ENCODE results near the gene HES5.
"Not testable (repeated sequence)": the region's sequence is repeated elsewhere in the genome, so short reads cannot be mapped to it uniquely, and the experiment has no call there.

The HES5 gene

DNA sequence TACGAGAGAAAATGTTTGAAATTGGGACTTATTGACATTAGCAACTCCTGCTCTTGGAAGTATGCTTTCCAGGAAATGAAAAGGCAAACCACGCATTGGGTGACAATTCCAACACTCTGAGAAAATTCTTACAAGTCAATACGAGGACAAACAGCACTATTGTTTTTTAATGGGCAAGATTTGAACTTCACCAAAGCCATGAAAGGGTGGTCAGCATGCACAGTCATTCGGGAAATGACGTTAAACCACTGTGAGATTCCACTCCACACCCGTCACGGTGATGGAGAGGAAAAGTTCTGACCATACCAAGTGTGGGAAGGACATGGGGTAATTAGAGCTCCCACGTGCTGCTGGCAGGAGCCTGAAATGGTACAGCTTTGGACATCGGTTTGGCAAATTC lies 44.3 kb upstream of the HES5 start:
- H4K20me1 ChIP-seq (ENCODE audit: insufficient read depth) = no peaks in the 10 kb centered on the region
- no peaks in the 10 kb centered on the region for H3K79me2 ChIP-seq (ENCODE audit: insufficient read depth, low read depth)
- H2AFZ ChIP-seq (ENCODE audit: low read depth) = no peak overlapping the region
- H3K27ac ChIP-seq = no peak overlapping the region
- no peaks in the 10 kb centered on the region for H3K4me1 ChIP-seq (ENCODE audit: low read depth, poor library complexity, severe bottlenecking)
- H3K9ac ChIP-seq = no peak overlapping the region
- H3K4me3 ChIP-seq (IDR thresholded peaks at IDR 0.05; ENCODE audit: insufficient read depth, low read depth, low read length) = no peak overlapping the region
- TF ChIP-seq CTCF (conservative IDR thresholded peaks at IDR 0.05; ENCODE audit: low read depth, low read length) = no peak
- H3K4me2 ChIP-seq = no peak overlapping the region
- peaks cover 95% of the 10 kb centered on the region for H3K27me3 ChIP-seq (ENCODE audit: insufficient read depth, low read depth)
- H3K36me3 ChIP-seq (ENCODE audit: insufficient read depth) = no peaks in the 10 kb centered on the region

DNA sequence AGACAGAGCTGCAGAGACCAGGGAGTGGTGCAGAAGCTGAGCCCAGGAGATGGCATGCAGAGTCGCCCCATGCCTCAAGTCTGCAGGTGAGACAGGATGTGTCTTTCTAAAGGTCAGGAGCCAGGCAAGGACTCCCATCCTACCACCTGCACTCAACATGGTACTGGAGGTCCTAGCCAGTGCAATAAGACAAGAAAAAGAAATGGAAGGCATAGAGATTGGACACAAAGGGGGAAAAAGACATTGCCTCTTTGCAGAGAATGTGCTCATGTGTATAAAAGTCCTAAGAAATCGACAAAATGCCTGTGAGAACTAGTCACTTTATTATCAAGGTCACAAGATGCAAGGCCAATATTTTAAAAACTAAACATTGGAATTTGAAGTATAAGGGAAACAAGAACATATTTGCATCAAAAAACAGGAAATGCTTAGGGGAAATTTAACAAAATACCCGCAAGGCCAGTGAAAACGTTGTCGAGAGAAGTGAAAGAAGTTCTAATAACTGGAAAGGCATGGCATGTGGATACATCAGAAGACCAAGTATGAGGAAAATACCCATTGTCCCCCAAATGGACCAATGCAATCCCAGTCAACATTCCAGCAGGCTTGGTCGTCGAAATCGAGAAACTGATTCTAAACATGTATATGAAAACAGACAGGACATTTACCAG lies 43.3 kb upstream of the HES5 start:
- Histone ChIP-seq H4K20me1 (ENCODE audit: insufficient read depth) (no peaks in the 10 kb centered on the region), H3K4me3 (IDR thresholded peaks at IDR 0.05; ENCODE audit: insufficient read depth, low read depth, low read length) (no peak overlapping the region), H3K27me3 (ENCODE audit: insufficient read depth, low read depth) (peaks cover 90% of the 10 kb centered on the region), H3K4me2 (no peak overlapping the region), H3K4me1 (ENCODE audit: low read depth, poor library complexity, severe bottlenecking) (no peaks in the 10 kb centered on the region), H3K79me2 (ENCODE audit: insufficient read depth, low read depth) (no peaks in the 10 kb centered on the region), H3K9ac (no peak overlapping the region), H3K36me3 (ENCODE audit: insufficient read depth) (no peaks in the 10 kb centered on the region), H3K27ac (no peak overlapping the region), H2AFZ (ENCODE audit: low read depth) (no peak overlapping the region)
- no peak for TF ChIP-seq CTCF (conservative IDR thresholded peaks at IDR 0.05; ENCODE audit: low read depth, low read length)

DNA sequence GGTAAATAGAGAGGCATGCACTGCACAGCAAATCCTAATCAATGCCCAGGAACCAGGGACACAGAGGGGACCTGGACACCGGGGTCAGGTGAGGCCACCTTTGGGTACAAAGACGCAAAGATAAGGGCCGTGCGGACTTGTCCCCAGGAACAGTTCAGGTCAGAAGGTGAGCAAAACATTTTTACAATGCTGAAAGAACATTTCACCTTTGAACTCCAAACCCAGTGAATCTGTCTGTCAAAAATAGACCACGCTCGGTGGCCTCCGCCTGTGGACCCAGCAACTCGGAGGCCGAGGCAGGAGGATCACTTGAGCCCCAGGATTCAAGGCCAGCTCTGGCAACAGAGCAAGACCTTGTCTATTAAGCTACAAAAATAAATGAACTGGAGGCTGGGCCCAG lies 41.3 kb upstream of the HES5 start:
- Histone ChIP-seq H3K4me2 (no peak overlapping the region), H3K4me3 (IDR thresholded peaks at IDR 0.05; ENCODE audit: insufficient read depth, low read depth, low read length) (no peak overlapping the region), H3K27ac (no peak overlapping the region), H3K36me3 (ENCODE audit: insufficient read depth) (no peaks in the 10 kb centered on the region), H4K20me1 (ENCODE audit: insufficient read depth) (no peaks in the 10 kb centered on the region), H3K79me2 (ENCODE audit: insufficient read depth, low read depth) (no peaks in the 10 kb centered on the region), H3K27me3 (ENCODE audit: insufficient read depth, low read depth) (peaks cover 85% of the 10 kb centered on the region), H3K9ac (no peak overlapping the region), H2AFZ (ENCODE audit: low read depth) (no peak overlapping the region), H3K4me1 (ENCODE audit: low read depth, poor library complexity, severe bottlenecking) (no peaks in the 10 kb centered on the region)
- TF ChIP-seq CTCF (conservative IDR thresholded peaks at IDR 0.05; ENCODE audit: low read depth, low read length) = no peak

DNA sequence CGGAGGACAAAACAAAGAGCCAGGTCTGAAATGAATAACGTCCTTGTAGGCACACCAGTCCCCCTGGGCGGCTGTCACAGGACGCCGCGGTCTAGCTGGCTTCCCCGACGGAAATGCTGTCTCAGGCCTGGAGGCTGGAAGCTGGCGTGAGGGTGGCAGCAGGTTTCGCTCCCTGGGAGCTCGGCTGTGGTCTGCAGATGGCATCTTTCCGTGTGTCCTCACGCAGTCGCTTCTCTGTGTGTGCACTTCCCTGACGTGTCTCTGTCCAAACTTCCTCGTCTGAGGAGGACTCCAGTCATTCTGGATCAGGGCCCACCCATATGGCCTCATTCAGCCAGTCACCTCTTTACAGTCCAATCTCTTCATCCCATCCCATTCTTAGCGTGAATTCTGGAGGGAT lies 40.3 kb upstream of the HES5 start:
- H3K27ac ChIP-seq = no peak overlapping the region
- peaks cover 84% of the 10 kb centered on the region for H3K27me3 ChIP-seq (ENCODE audit: insufficient read depth, low read depth)
- no peak overlapping the region for H2AFZ ChIP-seq (ENCODE audit: low read depth)
- TF ChIP-seq CTCF (conservative IDR thresholded peaks at IDR 0.05; ENCODE audit: low read depth, low read length) = no peak
- no peaks in the 10 kb centered on the region for H3K79me2 ChIP-seq (ENCODE audit: insufficient read depth, low read depth)
- no peaks in the 10 kb centered on the region for H3K4me1 ChIP-seq (ENCODE audit: low read depth, poor library complexity, severe bottlenecking)
- H3K36me3 ChIP-seq (ENCODE audit: insufficient read depth) = no peaks in the 10 kb centered on the region
- H4K20me1 ChIP-seq (ENCODE audit: insufficient read depth) = no peaks in the 10 kb centered on the region
- H3K4me3 ChIP-seq (IDR thresholded peaks at IDR 0.05; ENCODE audit: insufficient read depth, low read depth, low read length) = no peak overlapping the region
- no peak overlapping the region for H3K9ac ChIP-seq
- H3K4me2 ChIP-seq = no peak overlapping the region

GRCh38 chr1:2569703-2570102 lies 39.6 kb upstream of the HES5 start:
- H3K4me1 ChIP-seq (ENCODE audit: low read depth, poor library complexity, severe bottlenecking); H4K20me1 ChIP-seq (ENCODE audit: insufficient read depth); H3K79me2 ChIP-seq (ENCODE audit: insufficient read depth, low read depth); H3K36me3 ChIP-seq (ENCODE audit: insufficient read depth); H3K4me2 ChIP-seq; H2AFZ ChIP-seq (ENCODE audit: low read depth); H3K27ac ChIP-seq; H3K4me3 ChIP-seq (IDR thresholded peaks at IDR 0.05; ENCODE audit: insufficient read depth, low read depth, low read length); H3K9ac ChIP-seq: not testable (repeated sequence)
- peaks cover 83% of the 10 kb centered on the region for H3K27me3 ChIP-seq (ENCODE audit: insufficient read depth, low read depth)

All from KMS-11 (cell line).